WTC11 (cell line): Measurements from ENCODE around the gene DENND2C. TPM values are rescaled to one million over a fixed set of nuclear protein-coding genes. Genes with fewer than 3 reads are reported as not detected.

ENCODE experiments used
- ATAC-seq: fragments of 200-7000 bp; cut with Tn5 transposase; 2 replicates; pipeline ENCODE4 v1.10.0; 2021; ENCODE audit warnings: mild to moderate bottlenecking, moderate library complexity
- CTCF ChIA-PET: fragments of 300-600 bp; sonication (Branson Sonifier 250); formaldehyde crosslinking; loops from one replicate; lab custom pipeline; 2021; ENCODE audit warnings: antibody characterized with exemption; lab: Charles Lee
- POLR2A ChIA-PET: fragments of 350-600 bp; sonication (Branson Sonifier 250); formaldehyde crosslinking; loops from one replicate; lab custom pipeline; 2021; ENCODE audit warnings: antibody characterized with exemption; lab: Charles Lee
- DNase-seq: peaks from one replicate; pipeline ENCODE4 v3.0.0; 2021; ENCODE audit warnings: low spot score
- H3K27ac Mint-ChIP-seq: 2 replicates; pipeline ENCODE4 v1.8.0; 2021; ENCODE audit warnings: mixed read lengths
- H3K27me3 Mint-ChIP-seq: 2 replicates; pipeline ENCODE4 v1.8.0; 2021; ENCODE audit warnings: low read depth, mild to moderate bottlenecking, moderate library complexity, mixed read lengths
- H3K36me3 Mint-ChIP-seq: 2 replicates; pipeline ENCODE4 v1.8.0; 2021; ENCODE audit warnings: mixed read lengths
- H3K4me1 Mint-ChIP-seq: 2 replicates; pipeline ENCODE4 v1.8.0; 2022; ENCODE audit warnings: mixed read lengths
- H3K4me3 Mint-ChIP-seq: 2 replicates; pipeline ENCODE4 v1.8.0; 2021; ENCODE audit warnings: mild to moderate bottlenecking, moderate library complexity, mixed read lengths
- H3K9me3 Mint-ChIP-seq: 2 replicates; pipeline ENCODE4 v1.8.0; 2021; ENCODE audit warnings: mixed read lengths
- ATF1 ChIP-seq: sonication (generic); formaldehyde crosslinking; IDR thresholded peaks from 2 replicates; pipeline ENCODE4 v1.8.1; 2023; ENCODE audit warnings: mild to moderate bottlenecking, moderate library complexity, missing genetic modification reagents
- CDX4 ChIP-seq: fragments of 250-450 bp; sonication (Bioruptor Pico); IDR thresholded peaks from 2 replicates; pipeline ENCODE4 v1.9.0; 2021; ENCODE audit warnings: moderate library complexity, mild to moderate bottlenecking, inconsistent platforms, borderline replicate concordance
- CREM ChIP-seq: sonication (generic); formaldehyde crosslinking; IDR thresholded peaks from 2 replicates; pipeline ENCODE4 v1.8.1; 2022; ENCODE audit warnings: mild to moderate bottlenecking, missing genetic modification reagents, moderate library complexity
- E2F5 ChIP-seq: sonication (generic); formaldehyde crosslinking; IDR thresholded peaks from 2 replicates; pipeline ENCODE4 v1.8.1; 2022; ENCODE audit warnings: mild to moderate bottlenecking, moderate library complexity, missing genetic modification reagents
- EMX1 ChIP-seq: fragments of 250-450 bp; sonication (Bioruptor Pico); IDR thresholded peaks from 2 replicates; pipeline ENCODE4 v1.8.0; 2021; ENCODE audit warnings: mild to moderate bottlenecking
- KAT7 ChIP-seq: sonication (generic); formaldehyde crosslinking; IDR thresholded peaks from 2 replicates; pipeline ENCODE4 v1.8.1; 2023; ENCODE audit warnings: missing genetic modification reagents, mild to moderate bottlenecking, borderline replicate concordance
- MAX ChIP-seq: sonication (generic); formaldehyde crosslinking; IDR thresholded peaks from 2 replicates; pipeline ENCODE4 v1.8.0; 2022; ENCODE audit warnings: mild to moderate bottlenecking, missing genetic modification reagents
- NFATC4 ChIP-seq: fragments of 250-450 bp; sonication (Bioruptor Pico); IDR thresholded peaks from 2 replicates; pipeline ENCODE4 v1.9.0; 2021; ENCODE audit warnings: mild to moderate bottlenecking
- PRRX2 ChIP-seq: fragments of 250-450 bp; sonication (Bioruptor Pico); IDR thresholded peaks from 2 replicates; pipeline ENCODE4 v1.8.0; 2021; ENCODE audit warnings: mild to moderate bottlenecking
- USF2 ChIP-seq: sonication (generic); formaldehyde crosslinking; IDR thresholded peaks from 2 replicates; pipeline ENCODE4 v1.8.1; 2023; ENCODE audit warnings: mild to moderate bottlenecking, missing genetic modification reagents, moderate library complexity
- ZMAT4 ChIP-seq: fragments of 250-450 bp; sonication (Bioruptor Pico); IDR thresholded peaks from 2 replicates; pipeline ENCODE4 v1.9.0; 2021; ENCODE audit warnings: mild to moderate bottlenecking
- ZNF232 ChIP-seq: sonication (generic); formaldehyde crosslinking; IDR thresholded peaks from 2 replicates; pipeline ENCODE4 v1.8.0; 2022; ENCODE audit warnings: mild to moderate bottlenecking, missing genetic modification reagents
- ZNF281 ChIP-seq: sonication (generic); formaldehyde crosslinking; IDR thresholded peaks from 2 replicates; pipeline ENCODE4 v1.8.0; 2023; ENCODE audit warnings: mild to moderate bottlenecking, missing genetic modification reagents
- total RNA-seq: library from RNA; stranded (reverse); gene quantifications from 3 replicates; pipeline ENCODE4 v1.2.3, GENCODE V29; 2021
- TF ChIP-seq, protein P1 (sequence below): sonication (generic); formaldehyde crosslinking; IDR thresholded peaks from 2 replicates; pipeline ENCODE4 v1.8.1; 2023; ENCODE audit warnings: mild to moderate bottlenecking, moderate library complexity, missing genetic modification reagents
- TF ChIP-seq, protein P2 (sequence below): sonication (generic); formaldehyde crosslinking; conservative IDR thresholded peaks from 2 replicates; pipeline ENCODE4 v1.8.1; 2022; ENCODE audit warnings: mild to moderate bottlenecking, missing genetic modification reagents
- TF ChIP-seq, protein P3 (sequence below): sonication (generic); formaldehyde crosslinking; IDR thresholded peaks from 2 replicates; pipeline ENCODE4 v1.8.1; 2022; ENCODE audit warnings: low read depth, mild to moderate bottlenecking, moderate library complexity, missing genetic modification reagents, borderline replicate concordance

Gene DENND2C
- total RNA-seq, 1 experiment from 2014 or later = 2.9 TPM

DNA sequence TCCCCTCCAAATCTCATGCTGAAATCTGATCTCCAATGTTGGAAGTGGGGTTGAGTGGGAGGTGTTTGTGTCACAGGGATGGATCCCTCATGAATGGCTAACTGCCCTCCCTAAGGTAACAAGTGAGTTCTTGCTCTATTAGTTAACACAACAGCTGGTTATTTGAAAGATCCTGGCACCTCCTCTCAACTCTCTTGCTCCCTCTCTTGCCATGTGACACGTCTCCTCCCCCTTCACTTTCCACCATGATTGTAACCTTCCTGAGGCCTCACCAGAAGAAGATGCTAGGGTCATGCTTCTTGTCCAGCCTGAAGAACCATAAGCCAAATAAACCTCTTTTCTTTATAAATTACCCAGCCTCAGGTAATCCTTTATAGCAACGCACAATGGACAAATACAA, 28.5 kb downstream of the DENND2C start:
- Mint-ChIP-seq H3K4me3 (no peak overlapping the region), H3K9me3 (peaks cover 4% of the 10 kb centered on the region; the same call in 1 of the 2 replicates), H3K27me3 (0 out of 2 replicates have a peak, but pooled peaks cover 1% of the 10 kb centered on the region), H3K36me3 (no peaks in the 10 kb centered on the region), H3K4me1 (peaks cover 15% of the 10 kb centered on the region), H3K27ac (no peak overlapping the region)
- CTCF ChIA-PET = no interaction called here
- TF ChIP-seq, protein P1, sequence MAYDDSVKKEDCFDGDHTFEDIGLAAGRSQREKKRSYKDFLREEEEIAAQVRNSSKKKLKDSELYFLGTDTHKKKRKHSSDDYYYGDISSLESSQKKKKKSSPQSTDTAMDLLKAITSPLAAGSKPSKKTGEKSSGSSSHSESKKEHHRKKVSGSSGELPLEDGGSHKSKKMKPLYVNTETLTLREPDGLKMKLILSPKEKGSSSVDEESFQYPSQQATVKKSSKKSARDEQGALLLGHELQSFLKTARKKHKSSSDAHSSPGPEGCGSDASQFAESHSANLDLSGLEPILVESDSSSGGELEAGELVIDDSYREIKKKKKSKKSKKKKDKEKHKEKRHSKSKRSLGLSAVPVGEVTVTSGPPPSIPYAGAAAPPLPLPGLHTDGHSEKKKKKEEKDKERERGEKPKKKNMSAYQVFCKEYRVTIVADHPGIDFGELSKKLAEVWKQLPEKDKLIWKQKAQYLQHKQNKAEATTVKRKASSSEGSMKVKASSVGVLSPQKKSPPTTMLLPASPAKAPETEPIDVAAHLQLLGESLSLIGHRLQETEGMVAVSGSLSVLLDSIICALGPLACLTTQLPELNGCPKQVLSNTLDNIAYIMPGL (CRISPR knock-in tag) = no peak
- TF ChIP-seq KAT7 (CRISPR knock-in tag) (no peak), MAX (CRISPR knock-in tag) (no peak)
- TF ChIP-seq, protein P2, sequence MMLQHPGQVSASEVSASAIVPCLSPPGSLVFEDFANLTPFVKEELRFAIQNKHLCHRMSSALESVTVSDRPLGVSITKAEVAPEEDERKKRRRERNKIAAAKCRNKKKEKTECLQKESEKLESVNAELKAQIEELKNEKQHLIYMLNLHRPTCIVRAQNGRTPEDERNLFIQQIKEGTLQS = no peak
- no peak for ATAC-seq
- POLR2A ChIA-PET = no interaction called here
- no peak for DNase-seq

GRCh38 chr1:114638910-114639309, 30.9 kb downstream of the DENND2C start:
- H3K27ac Mint-ChIP-seq = no peak overlapping the region
- ChIA-PET POLR2A (no interaction called here), CTCF (no interaction called here)
- H3K4me3 Mint-ChIP-seq = no peak overlapping the region
- peaks cover 15% of the 10 kb centered on the region for H3K4me1 Mint-ChIP-seq
- DNase-seq (no peak), ATAC-seq (no peak)
- TF ChIP-seq ZNF281 (CRISPR knock-in tag) = no peak
- no peak for TF ChIP-seq ZNF232 (CRISPR knock-in tag)
- no peak for TF ChIP-seq ZMAT4
- TF ChIP-seq KAT7 (CRISPR knock-in tag) = no peak
- no peak for TF ChIP-seq EMX1 (CRISPR knock-in tag)
- no peak for TF ChIP-seq E2F5 (CRISPR knock-in tag)
- no peak for TF ChIP-seq ATF1
- no peak for TF ChIP-seq CDX4 (CRISPR knock-in tag)
- TF ChIP-seq CREM (CRISPR knock-in tag) = no peak
- no peak for TF ChIP-seq USF2 (CRISPR knock-in tag)
- TF ChIP-seq NFATC4 (CRISPR knock-in tag) = no peak
- TF ChIP-seq, protein P3, sequence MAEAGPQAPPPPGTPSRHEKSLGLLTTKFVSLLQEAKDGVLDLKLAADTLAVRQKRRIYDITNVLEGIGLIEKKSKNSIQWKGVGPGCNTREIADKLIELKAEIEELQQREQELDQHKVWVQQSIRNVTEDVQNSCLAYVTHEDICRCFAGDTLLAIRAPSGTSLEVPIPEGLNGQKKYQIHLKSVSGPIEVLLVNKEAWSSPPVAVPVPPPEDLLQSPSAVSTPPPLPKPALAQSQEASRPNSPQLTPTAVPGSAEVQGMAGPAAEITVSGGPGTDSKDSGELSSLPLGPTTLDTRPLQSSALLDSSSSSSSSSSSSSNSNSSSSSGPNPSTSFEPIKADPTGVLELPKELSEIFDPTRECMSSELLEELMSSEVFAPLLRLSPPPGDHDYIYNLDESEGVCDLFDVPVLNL (CRISPR knock-in tag) = no peak
- TF ChIP-seq PRRX2 (CRISPR knock-in tag) = no peak
- no peaks in the 10 kb centered on the region for H3K36me3 Mint-ChIP-seq
- H3K27me3 Mint-ChIP-seq = 0 out of 2 replicates have a peak, but pooled peaks cover 3% of the 10 kb centered on the region
- H3K9me3 Mint-ChIP-seq = peaks cover 4% of the 10 kb centered on the region; the same call in 1 of the 2 replicates
